PFSK-1 (cell line): Measurements from ENCODE around the gene EIF3D.

ENCODE experiments used
- FOXP2 ChIP-seq: optimal IDR thresholded peaks from 2 replicates; pipeline ENCODE3; 2011; ENCODE audit warnings: borderline replicate concordance, control low read depth, inconsistent platforms; ENCODE audit not compliant: insufficient read depth; ENCODE audit errors: extremely low read length, extremely low read depth
- POLR2AphosphoS5 ChIP-seq: IDR thresholded peaks from 2 replicates; pipeline ENCODE4 v1.6.1; 2012; ENCODE audit warnings: low read depth, mild to moderate bottlenecking, control low read depth, low read length, moderate library complexity
- TF ChIP-seq, protein P1 (sequence below), 2 experiments: IDR thresholded peaks; 2 replicates each; pipeline versions ENCODE4 v1.6.1 to v1.8.0; 2011 to 2012; ENCODE audit warnings: low read depth in 2 of 2, low read length in 2 of 2, control low read depth in 1 of 2, inconsistent platforms in 1 of 2, mild to moderate bottlenecking in 1 of 2, moderate library complexity in 1 of 2; ENCODE audit not compliant: insufficient read depth in 1 of 2

DNA sequence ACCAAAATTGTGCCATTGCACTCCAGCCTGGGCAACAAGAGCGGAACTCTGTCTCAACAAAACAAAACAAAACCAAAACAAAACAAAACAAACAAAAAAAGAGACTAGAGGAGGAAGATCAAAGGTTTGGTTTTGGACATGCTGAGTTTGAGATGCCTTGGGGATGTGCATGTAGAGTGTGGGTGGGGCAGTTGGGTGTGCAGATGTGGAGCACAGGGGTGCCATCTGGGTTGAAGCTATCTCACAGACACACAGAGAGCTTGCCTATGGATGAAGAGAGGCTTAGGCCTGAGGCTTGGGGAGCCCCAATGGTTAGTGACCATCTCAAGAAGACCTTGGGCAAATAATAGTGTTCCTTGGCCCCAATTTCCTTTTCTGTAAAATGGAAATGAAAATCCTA, 45.8 kb upstream of the EIF3D start:
- TF ChIP-seq, protein P1, sequence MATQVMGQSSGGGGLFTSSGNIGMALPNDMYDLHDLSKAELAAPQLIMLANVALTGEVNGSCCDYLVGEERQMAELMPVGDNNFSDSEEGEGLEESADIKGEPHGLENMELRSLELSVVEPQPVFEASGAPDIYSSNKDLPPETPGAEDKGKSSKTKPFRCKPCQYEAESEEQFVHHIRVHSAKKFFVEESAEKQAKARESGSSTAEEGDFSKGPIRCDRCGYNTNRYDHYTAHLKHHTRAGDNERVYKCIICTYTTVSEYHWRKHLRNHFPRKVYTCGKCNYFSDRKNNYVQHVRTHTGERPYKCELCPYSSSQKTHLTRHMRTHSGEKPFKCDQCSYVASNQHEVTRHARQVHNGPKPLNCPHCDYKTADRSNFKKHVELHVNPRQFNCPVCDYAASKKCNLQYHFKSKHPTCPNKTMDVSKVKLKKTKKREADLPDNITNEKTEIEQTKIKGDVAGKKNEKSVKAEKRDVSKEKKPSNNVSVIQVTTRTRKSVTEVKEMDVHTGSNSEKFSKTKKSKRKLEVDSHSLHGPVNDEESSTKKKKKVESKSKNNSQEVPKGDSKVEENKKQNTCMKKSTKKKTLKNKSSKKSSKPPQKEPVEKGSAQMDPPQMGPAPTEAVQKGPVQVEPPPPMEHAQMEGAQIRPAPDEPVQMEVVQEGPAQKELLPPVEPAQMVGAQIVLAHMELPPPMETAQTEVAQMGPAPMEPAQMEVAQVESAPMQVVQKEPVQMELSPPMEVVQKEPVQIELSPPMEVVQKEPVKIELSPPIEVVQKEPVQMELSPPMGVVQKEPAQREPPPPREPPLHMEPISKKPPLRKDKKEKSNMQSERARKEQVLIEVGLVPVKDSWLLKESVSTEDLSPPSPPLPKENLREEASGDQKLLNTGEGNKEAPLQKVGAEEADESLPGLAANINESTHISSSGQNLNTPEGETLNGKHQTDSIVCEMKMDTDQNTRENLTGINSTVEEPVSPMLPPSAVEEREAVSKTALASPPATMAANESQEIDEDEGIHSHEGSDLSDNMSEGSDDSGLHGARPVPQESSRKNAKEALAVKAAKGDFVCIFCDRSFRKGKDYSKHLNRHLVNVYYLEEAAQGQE (IDR thresholded peaks at IDR 0.05; ENCODE audit: insufficient read depth in 1 of 2, low read depth in 2 of 2, low read length in 2 of 2), result no peak
- TF ChIP-seq POLR2AphosphoS5, result no peak
- TF ChIP-seq FOXP2, result no peak
